GM21360 (cell line): ENCODE results near the gene NDUFB7.
A peak's percentile ranks its signal among the peaks of the same experiment; 100 is the strongest.
"Not testable (repeated sequence)": the region's sequence is repeated elsewhere in the genome, so short reads cannot be mapped to it uniquely, and the experiment has no call there.

Source experiments
- ATAC-seq: cut with Tn5 transposase; IDR thresholded peaks from one replicate; pipeline ENCODE4 v1.9.1; 2021; ENCODE audit warnings: mild to moderate bottlenecking, moderate library complexity; ENCODE audit not compliant: unreplicated experiment

The NDUFB7 gene

DNA sequence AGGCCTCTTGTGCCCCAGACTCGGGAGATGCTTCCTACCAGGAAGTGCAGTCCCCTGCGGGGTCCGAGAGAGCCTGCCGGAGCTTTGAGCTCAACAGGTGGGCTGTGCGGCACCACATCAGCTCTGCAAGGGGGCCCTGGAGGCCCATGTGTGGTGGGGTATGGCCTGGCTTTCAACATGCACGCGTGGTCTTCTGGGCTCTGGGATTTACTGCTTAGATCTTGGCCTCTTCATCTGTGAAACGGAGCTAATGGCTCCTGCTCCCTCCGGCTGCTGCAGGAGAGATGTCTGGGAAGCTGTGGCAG is 18.0 kb downstream of the NDUFB7 start:
- ATAC-seq = no peak

DNA sequence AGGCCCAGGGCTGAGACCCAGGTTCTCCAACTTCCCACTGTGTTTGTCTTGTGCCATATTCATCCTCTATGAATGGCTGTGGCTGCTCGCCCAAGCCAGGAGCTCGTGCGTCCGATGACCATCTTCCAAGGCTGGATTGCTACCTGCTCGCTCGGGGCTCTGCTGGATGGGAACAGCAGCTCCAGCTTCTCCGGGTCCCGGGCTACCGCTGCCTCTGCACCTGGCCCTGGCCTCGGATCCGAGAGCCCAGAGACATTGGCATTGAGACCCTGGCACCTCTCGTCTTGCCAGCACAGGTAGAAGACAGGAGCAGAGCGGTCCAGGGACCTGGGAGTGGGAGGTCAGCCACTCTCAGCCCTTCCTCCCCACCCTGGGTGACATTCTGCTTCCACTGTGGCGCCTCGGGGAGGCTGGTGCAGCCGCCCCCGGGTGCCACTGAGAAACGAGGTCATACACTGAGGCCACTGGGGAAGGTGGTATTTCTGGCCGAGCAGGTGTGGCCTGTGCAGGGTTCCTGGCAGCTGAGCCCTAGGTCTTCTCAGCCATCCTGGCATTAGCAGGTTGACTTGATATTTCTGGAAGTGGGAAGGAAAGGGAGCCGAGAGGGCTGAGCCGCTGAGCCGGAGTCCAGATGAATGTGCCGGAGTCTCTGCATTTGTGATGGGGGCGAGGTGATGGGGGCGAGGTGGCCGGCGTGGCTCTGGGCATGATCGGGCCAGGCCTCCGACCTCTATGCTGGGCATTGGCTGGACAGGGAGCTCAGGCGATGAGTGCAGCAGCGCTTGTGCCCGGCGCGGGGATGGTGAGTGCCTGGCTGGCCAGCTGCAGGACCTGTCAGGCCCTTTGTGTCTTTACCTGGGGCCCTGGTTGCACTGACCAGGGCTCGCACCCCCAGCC is 18.6 kb downstream of the NDUFB7 start:
- no peak for ATAC-seq

DNA sequence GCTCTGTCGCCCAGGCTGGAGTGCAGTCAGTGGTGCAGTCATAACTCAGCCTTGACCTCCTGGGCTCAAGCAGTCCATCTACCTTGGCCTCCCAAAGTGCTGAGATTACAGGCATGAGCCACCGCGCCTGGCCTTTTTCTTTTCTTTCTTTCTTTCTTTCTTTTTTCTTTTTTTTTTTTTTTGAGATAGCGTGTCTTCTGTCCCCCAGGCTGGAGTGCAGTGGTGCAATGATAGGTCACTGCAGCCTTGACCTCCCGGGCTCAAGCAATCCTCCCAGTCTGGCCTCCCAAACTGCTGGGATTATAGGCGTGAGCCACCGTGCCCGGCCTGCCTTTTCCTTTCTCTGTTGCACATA is 19.9 kb downstream of the NDUFB7 start:
- ATAC-seq = not testable (repeated sequence)

DNA sequence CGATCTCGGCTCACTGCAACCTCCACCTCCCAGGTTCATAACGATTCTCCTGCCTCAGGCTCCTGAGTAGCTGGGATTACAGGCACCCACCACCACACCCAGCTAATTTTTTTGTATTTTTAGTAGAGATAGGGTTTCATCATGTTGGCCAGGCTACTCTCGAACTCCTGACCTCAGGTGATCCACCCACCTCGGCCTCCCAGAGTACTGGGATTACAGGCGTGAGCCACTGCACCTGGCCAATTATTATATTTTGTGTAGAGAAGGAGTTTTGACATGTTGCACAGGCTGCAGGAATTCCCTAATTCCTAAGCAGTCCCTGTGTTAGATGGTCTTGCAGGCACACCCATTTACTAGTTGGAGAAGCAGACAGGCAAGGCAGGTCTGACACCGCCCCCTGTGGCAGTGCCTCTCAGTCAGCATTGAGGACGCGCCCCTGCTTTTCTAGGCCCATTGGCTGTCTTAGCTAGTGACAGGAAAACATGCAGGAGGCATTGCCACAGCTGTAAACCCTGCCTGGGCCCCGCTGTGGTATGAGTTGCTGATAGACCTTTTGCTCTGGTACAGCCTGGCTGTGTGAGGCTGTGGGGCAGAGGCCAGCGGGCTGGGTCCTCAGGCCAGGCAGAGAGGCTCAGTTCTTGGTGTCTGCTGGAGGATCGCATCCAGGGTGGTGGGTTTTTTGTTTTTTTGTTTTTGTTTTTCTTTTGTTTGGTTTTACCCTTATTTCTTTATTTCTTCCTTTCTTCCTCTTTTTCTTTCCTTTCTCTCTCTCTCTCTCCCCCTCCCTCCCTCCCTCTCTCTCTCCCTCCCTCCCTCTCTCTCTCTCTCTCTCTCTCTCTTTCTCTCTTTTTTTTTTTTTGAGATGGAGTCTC is 20.5 kb downstream of the NDUFB7 start:
- not testable (repeated sequence) for ATAC-seq

DNA sequence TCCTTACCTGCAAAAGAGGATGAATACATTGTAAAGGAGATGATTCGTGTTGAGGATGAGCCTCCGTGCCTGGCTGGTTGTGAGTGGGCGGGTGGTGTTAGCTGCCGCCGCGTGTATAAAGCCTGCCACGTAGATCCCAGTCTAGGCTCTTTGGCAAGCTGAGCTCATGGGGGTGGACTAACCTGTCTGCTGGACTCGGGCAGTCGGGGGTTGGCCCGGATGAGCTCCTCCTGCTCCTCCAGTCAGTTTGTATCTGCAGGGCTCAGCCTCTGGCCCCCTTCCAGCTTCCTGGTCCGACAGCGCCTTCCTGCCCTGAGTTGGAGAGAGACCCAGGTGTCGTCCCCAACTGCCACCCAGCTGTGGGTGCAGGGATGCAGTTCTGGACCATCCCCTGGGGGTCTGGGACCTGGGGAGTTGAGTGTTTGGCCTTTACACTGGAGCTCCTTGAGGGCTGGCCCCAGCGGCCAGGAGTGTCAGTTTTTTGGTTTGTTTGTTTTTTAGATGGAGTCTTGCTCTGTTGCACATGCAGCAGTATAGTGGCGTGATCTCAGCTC is 21.6 kb downstream of the NDUFB7 start:
- no peak for ATAC-seq

DNA sequence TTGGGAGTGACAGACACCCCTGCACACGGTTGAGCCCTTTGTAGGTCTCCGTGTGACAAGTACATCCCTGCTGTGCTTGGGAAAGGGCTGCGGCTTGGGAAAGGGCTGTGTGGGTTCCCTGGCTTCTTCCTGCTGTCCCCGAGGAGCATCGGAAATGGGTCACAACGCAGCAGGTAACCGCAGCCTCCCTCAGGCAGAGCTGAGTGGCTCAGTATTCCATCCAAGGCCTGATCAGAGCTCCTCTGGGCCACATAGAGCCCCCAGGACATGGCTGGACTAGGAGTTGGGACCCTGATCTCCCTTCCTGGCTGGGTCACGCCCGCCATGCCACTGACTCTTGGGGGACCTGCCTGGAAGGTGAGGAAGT is 26.2 kb downstream of the NDUFB7 start:
- ATAC-seq = no peak

DNA sequence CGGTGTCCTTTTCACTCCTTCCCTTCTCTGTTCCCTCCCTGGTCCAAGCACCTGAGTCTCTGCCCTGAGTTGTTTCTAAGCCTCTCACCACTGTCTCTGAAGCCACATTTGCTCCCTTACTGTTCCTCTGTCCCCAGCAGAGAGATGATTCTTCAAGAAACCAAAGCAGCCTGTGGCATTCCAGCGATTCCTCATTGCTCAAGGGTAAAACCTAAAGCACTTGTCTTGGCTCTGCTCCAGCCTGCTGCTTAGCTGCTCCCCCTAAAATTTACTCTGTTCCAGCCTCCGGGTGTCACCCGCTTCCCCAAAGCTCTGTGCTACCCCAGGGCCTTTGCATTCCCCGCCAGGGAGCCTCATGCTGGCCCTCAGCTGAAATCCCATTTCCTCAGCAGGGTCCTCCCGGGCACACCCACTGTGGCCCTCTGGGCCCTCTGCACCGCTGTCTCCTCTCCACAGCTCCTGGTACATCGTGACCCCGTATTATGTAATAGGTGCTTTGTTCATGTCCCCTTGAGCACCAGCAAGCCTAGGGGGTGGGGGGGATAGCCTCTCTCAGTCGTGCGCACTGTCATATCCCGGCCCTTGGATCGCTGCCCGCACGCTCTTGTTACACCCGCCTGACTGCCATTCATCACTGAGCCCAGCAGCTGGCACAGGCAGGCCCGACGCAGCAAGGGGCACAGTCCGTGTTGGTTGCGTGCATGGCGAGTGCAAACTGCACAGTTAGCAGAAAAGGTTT is 26.7 kb downstream of the NDUFB7 start:
- ATAC-seq = no peak

DNA sequence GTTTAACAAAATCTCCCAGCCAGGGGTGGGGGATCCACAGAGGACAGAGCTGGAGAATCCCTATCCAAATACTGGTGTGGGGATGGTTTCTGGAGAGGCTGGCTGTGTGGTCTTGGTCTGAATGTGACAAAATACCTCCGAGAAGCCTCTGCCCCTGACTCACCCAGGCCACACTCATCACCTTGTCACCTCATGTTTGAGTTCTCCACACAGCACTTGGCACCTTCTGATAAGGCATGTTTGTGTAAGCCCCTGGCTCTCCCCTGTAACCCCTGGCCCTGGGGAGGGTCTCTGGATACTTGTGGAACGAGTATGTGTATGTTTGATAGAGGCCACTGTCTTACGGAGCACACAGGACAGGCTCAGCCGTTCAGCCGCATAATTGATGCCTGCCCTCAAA is 27.8 kb downstream of the NDUFB7 start:
- no peak for ATAC-seq

DNA sequence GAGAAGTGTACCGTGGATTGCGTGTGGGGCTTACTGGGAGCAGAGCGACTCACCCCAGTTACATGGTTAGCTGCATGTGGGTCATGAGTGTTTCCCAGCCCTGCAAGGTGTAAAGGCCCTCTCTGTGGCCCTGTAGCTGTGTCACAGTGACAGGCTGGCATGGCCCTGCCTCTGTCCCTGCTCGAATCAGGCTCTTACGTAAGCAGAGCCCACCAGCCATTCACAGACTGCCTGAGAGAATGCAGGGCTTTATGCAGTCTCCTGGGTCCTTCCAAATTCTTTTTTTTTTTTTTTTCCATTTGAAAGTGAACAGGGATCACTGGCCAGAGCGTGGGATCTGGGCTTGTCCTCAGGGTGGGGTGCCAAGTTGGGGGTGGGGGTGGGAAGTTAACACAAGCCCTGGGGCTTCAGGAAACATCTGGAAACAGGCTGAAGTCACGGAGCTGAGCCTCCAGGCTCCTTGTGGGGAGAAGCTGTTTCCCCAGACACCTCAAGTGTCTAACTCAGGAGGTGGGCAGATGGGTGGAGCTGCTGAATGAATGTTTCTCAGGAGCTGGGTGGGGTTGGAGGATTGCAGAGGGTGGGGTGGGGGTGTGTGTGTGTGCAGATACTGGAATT is 29.0 kb downstream of the NDUFB7 start:
- ATAC-seq = no peak

DNA sequence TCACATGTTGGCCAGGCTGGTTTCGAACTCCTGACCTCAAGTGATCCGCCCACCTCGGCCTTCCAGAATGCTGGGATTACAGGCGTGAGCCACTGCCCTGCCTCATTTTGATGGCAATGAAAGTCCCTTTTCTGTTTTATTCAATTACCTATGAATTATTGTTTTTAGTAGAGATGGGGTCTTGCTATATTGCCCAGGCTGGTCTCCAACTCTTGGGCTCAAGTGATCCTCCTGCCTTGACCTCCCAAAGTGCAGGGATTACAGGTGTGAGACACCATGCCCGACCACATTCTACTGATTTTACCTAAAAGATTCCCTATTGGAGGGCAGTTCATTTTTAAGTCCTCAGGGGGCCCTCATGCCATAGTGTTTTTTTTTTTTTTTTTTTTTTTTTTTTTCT is 29.9 kb downstream of the NDUFB7 start:
- not testable (repeated sequence) for ATAC-seq

DNA sequence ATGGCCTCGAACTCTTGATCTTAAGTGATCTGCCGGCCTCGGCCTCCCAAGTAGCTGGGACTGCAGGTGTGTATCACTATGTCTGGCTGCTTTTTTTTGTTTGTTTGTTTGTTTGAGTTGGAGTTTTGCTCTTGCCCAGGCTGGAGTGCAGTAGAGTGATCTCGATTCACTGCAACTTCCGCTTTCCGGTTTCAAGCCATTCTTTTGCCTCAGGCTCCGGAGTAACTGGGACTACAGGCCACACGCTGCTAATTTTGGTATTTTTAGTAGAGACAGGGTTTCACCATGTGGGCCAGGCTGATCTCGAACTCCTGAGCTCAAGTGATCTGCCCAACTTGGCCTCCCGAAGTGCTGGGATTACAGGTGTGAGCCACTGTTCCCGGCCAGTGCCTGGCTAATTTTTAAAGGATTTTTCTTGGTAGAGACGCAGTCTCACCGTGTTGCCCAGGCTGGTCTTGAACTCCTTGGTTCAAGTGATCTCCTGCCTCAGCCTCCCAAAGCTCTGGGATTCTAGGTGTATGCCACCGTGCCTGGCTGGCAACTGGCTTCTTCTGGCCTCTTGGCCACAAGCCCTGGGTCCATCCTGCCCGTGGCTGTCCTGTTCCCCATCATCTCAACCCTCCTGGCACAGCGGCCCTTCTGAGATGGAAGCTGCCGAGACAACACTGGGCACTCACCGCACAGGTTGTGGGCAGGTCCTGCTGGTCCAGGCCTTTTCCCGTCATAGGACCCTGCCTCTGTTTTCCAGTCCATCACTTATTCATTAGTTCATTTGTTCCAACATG is 30.9 kb downstream of the NDUFB7 start:
- ATAC-seq = no peak

DNA sequence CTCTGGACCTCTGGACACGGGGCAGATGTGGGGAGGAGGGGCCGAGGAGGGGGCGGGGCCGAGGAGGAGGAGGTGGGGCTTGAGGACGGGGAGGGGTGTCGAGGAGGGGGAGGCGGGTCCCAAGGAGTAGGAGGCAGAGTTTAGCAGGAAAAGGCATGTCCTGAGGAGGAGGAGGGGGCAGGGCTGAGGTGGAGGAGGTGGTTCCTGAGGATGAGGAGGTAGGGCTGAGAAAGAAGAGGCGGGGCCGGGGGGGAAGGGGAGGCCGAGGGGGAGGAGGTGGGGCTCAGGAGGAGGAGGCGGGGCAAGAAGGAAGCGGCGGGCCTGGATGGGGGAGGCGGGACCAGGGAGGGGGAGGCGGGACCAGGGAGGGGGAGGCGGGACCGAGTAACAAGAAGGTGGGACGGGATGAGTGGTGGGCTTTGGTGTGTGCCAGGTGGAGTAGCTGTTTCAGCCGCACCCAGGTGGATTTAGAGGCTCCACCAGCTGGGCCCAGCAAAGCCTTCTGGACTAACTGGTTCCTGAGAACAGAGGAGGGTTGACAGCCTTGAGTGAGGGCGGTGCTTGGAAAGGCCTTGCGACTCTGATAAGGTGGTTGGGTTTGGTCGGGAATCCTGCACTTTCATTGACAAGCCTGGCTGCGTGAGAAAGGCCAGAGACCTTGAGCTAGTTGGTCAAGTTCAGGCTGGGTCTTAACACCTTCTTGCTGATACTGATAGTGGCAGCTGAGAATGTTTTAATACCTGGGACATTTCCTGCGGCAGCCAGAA is 34.8 kb downstream of the NDUFB7 start:
- ATAC-seq = no peak

DNA sequence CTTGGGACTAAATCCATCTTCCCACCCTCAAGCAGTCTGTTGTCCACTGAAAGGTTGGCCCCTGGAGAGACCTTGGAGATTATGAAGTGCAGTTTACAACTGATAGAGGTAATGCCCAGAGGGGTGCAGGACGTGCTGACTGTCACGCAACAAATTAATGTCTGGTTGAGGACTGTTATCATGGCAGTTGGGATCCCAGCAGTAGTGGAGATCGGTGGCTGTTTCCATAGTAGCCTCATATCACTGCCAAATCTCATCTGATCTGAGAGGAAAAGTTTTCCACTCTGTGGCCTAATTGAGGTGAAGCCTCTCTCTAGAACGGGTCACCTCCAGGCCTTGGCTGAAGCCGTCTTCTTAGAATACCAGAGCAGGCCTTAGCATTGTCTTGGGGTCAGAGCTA is 38.4 kb downstream of the NDUFB7 start:
- no peak for ATAC-seq

DNA sequence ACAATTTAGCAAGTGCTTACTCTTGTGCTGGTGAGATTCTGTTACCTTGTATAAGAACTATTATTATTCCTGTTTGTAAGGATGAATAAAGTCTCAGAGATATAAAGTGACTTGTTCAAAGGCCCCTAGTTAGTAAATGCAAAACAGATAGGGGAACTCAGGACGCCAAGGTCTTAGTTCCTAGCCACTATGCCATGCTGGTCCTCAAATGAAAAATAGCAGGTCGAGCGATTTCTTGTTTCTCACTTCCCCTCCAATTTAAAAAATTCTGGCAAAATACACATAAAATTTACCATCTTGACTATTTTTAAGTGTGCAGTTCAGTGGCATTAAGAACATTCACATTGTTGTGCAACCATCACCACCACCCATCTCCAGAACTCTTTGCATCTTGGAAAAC is 41.4 kb downstream of the NDUFB7 start:
- no peak for ATAC-seq

DNA sequence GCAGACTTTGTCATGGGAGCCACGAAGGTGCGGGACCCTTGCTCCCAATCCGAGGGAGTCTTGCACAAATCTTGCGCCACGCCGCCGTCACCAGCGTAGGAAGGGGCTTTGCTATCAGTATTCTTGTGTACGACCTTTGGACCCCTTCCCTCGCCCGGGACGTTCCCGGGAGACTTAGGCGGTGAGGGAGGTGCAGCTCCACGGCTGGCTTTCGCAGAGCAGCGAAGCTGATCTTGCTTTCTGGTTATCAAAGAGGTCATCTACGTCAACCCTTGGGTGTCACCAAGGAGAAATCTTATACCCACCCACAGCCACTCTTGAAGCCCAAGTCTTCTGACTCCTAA is 41.9 kb downstream of the NDUFB7 start:
- no peak for ATAC-seq

DNA sequence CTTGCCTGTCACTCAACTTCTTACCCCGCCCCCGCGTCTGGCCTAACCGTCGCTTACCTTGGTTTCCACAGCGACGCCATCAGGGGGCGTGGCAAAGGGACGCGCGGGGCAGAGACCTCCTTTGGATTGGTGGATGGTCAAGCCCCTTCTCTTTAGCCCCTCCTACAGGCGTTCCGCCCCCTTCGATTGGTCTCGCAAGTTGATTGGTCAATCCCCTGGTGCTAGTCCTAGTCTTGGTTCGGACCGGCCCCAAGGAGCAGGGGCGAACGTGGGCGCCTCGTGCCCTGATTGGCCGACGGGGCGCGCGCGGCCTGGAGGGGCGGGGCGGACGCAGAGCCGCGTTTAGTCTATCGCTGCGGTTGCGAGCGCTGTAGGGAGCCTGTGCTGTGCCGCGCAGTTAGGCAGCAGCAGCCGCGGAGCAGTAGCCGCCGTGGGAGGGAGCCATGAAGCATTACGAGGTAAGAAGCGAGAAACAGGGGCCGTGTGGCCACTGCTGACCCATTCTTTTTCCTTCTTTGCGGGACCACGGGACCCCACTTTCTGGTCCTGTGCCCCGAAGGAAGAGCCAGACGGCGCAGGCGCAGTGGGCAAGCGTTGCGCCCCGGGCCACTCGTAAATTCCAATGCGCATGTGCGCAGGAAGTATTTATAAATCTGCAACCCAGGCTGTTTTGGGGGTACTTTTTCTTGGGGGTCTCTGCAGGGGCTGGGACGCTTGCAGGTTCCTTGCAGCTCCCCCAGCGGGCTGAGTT is 42.4 kb downstream of the NDUFB7 start, which contains the start of gene TECR:
Gene TECR (plus strand): TSS at position 341 of the 751 bp plus-strand sequence. CDS start 103 bp downstream, at position 444.
- peak; percentile 94 for ATAC-seq

DNA sequence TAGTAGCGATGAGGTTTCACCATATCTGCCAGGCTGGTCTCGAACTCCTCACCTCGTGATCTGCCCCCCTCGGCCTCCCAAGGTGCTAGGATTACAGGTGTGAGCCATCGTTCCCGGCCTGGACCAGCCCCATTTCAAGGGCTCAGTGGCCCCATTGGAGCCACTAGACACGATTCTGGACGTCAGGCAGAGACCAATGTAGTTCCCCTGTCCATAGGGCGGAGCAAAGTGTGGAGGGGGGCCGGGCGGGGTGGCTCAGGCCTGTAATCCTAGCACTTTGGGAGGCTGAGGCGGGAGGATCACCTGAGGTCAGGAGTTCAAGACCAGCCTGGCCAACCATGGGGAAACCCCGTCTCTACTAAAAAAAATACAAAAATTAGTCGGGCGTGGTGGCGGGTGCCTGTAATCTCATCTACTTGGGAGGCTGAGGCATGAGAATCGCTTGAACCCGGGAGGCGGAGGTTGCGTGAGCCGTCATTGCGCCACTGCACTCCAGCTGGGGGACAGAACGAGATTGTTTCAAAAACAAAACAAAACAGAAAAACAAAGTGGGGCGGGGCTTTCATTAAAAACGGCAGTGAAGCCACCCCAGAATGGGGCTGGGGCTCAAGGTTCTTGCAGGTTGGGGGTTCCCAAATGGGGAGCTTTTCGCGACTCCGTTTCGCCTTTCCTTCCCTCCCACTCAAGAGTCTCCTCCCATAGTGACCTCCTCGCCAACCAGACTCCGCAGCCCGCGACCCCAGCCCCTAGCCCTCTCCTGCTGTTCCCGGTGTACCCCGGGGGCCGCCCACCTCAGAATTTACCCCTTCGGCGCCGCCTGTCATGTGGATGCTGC is 43.2 kb downstream of the NDUFB7 start:
- ATAC-seq = no peak

DNA sequence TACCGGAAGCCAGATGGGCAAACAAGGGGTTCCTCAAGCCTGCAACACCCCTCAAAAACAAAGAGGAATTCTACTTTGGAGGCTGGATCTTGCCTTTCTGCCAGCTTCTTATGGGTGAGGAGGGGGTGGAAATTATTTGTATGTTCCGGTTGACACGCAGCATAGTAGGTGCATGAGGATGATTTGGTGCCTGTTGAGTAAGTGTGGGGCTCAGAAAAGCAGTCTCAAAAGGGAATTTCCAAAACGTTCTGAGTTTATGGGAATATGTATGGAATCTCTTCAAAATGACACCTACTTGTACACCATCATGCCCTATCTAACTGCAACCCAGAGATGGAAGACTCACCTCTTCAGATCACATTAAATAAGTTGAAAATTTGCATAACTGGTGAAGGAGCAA is 45.4 kb downstream of the NDUFB7 start:
- ATAC-seq = no peak
